Stomach (tissue), 9 donors: ENCODE measurements around the gene DMXL1. TPM values are rescaled to one million over a fixed set of nuclear protein-coding genes. Genes with fewer than 3 reads are reported as not detected.

Experiments used
- DNase-seq, 2 donors: peaks; one replicate each; pipeline versions ENCODE4 v3.0.0 to v3.0.0-alpha.2; 2013 to 2019
- H3K27ac ChIP-seq, 5 donors: fragments of 200-600 bp in 4 of 5; sonication (generic) in 4 of 5; one replicate each; pipeline ENCODE4 v1.5.1; 2013 to 2019; ENCODE audit warnings: mild to moderate bottlenecking in 1 of 5, moderate library complexity in 1 of 5
- H3K27me3 ChIP-seq, 3 donors: fragments of 200-600 bp; sonication (generic); one replicate each; pipeline ENCODE4 v1.5.1; 2017 to 2019; ENCODE audit warnings: mixed run types in 1 of 3
- H3K36me3 ChIP-seq, 4 donors: fragments of 200-600 bp; sonication (generic); 1 replicate in 3 of 4; 2 replicates in 1 of 4; pipeline ENCODE4 v1.5.1; 2016 to 2019
- H3K4me1 ChIP-seq, 4 donors: fragments of 200-600 bp; sonication (generic); one replicate each; pipeline ENCODE4 v1.5.1; 2016 to 2019
- H3K4me3 ChIP-seq, 4 donors: fragments of 200-600 bp; sonication (generic) in 3 of 4; one replicate each; pipeline ENCODE4 v1.5.1; 2016 to 2019; ENCODE audit warnings: mild to moderate bottlenecking in 1 of 4
- H3K9me3 ChIP-seq, 4 donors: fragments of 200-600 bp; sonication (generic); one replicate each; pipeline ENCODE4 v1.5.1; 2016 to 2019
- CTCF ChIP-seq, 7 experiments: fragments of 450-650 bp in 4 of 7; fragments of 200-600 bp in 3 of 7; sonication (generic) in 3 of 7; IDR thresholded peaks; one replicate each; pipeline ENCODE4 v1.5.1; 2016 to 2019; ENCODE audit warnings: antibody characterized with exemption in 7 of 7, control low read depth in 2 of 7, mild to moderate bottlenecking in 1 of 7
- EP300 ChIP-seq: sonication (generic); formaldehyde crosslinking; IDR thresholded peaks from one replicate; pipeline ENCODE4 v1.6.1; 2017; ENCODE audit warnings: antibody characterized with exemption
- POLR2A ChIP-seq, 4 donors: fragments of 450-650 bp; IDR thresholded peaks; one replicate each; pipeline ENCODE4 v1.6.1; 2016; ENCODE audit warnings: antibody characterized with exemption in 4 of 4, control low read depth in 2 of 4, mild to moderate bottlenecking in 1 of 4, moderate library complexity in 1 of 4
- POLR2AphosphoS5 ChIP-seq, 3 donors: sonication (generic); formaldehyde crosslinking; IDR thresholded peaks; one replicate each; pipeline ENCODE4 v1.6.1; 2016; ENCODE audit warnings: antibody characterized with exemption in 3 of 3
- WGBS, 5 donors: extraction: QIAGEN DNeasy Blood & Tissue Kit in 3 of 5; methylation state at CpG; one replicate each; pipeline versions ENCODE4 v1.1.5 to v1.1.7; 2013 to 2018; 5-methylcytosine and 5-hydroxymethylcytosine counted together
- intact Hi-C: fragments of 100-400 bp; cut with DNase I; formaldehyde crosslinking; loops from one replicate; pipeline ENCODE4 v1.15.1; 2023; ENCODE audit warnings: low total_unique reads
- polyA plus RNA-seq, 3 donors: library from polyadenylated mRNA; stranded (reverse); fragments of 200-250 nt; gene quantifications; one replicate each; pipeline ENCODE4 v1.2.3, GENCODE V29; 2013
- total RNA-seq, 5 donors: library from RNA; depleted of rRNA; stranded (reverse); fragments of >200 nt; gene quantifications; one replicate each; pipeline versions ENCODE4 v1.1.0 to v1.2.3, GENCODE V29; 2014 to 2016
- donor health status: healthy with polysubstance abuse.
- donor health status: Bipolar disorder and iron deficiency.
- donor health status: healthy.

DMXL1 gene
- total and polyA plus RNA-seq, 8 donors = 6.0 to 164 (median 86.0) TPM

DNA sequence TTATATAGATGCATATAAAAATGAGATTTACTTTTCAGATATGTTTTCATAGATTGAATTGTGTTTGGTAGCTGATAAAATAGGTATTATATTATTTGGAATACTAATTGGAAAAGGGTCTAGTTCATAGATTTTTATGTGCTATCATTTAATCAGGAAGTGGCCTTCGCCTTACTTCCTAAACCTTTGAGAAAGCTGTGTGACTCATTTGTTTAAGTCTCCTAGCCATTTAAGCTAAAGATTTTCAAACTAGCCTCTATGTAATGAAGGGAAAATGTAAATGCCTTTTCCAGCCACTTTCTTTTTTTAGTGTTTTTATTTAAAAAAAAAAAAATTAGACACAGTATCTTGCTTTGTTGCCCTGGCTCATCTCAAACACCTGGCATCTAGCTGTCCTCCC is 97.5 kb downstream of the DMXL1 start:
- Histone ChIP-seq H3K27ac (no peak overlapping the region), H3K27me3 (no peaks in the 10 kb centered on the region), H3K4me3 (no peak overlapping the region), H3K4me1 (peaks cover 0 to 16% (median 4%) of the 10 kb centered on the region in 4 donors), H3K9me3 (no peaks in the 10 kb centered on the region), H3K36me3 (peaks cover 6 to 28% (median 24%) of the 10 kb centered on the region in 4 donors)
- TF ChIP-seq CTCF (IDR thresholded peaks at IDR 0.05) = no peak
- TF ChIP-seq POLR2AphosphoS5 (IDR thresholded peaks at IDR 0.05) = no peak
- TF ChIP-seq EP300 = no peak
- no peak for TF ChIP-seq POLR2A (IDR thresholded peaks at IDR 0.05)
- WGBS, 5 donors = 80 to 93% (median 86%) methylated on average over 1 of the region's 1 CpG
- no peak for DNase-seq
- intact Hi-C loops = no loop called here

- Histone ChIP-seq H3K27me3 (no peaks in the 10 kb centered on the region), H3K36me3 (peaks cover 0 to 17% (median 5%) of the 10 kb centered on the region in 4 donors), H3K27ac (no peak overlapping the region), H3K4me1 (peaks cover 0 to 16% (median 4%) of the 10 kb centered on the region in 4 donors), H3K4me3 (no peak overlapping the region), H3K9me3 (no peaks in the 10 kb centered on the region)
- no peak for DNase-seq
- intact Hi-C loops = no loop called here
- TF ChIP-seq POLR2AphosphoS5 (IDR thresholded peaks at IDR 0.05) = peak in 1 of 3 donors; percentile 22
- no peak for TF ChIP-seq POLR2A (IDR thresholded peaks at IDR 0.05)
Measured at GRCh38 chr5:119171686-119172085, 100.8 kb downstream of the DMXL1 start.

- 80 to 94% (median 93%) methylated on average over 2 of the region's 2 CpGs for WGBS, 5 donors
Measured at GRCh38 chr5:119174578-119175163, 103.8 kb downstream of the DMXL1 start.

DNA sequence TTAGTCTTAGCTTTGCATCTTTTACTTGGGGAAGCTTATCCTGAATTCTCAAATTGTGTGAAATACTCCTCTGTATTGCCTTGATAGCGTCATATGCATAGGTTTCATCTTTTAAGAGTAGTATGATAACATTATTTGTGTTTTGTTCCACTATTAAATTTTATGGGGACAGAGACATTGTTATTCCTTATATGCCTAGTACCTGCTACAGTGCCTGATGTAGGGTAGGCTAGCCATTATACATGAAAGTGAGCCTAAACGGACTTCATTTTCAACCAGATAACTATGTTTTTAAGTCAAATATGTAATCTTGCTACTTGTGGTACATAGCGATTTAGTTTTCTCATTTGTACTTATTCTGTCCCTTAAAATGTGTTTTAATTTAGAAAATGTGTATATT is 105.9 kb downstream of the DMXL1 start:
- peaks cover 0 to 32% (median 18%) of the 10 kb centered on the region in 4 donors for H3K36me3 ChIP-seq
- WGBS, 5 donors = 94 to 99% (median 97%) methylated on average over 3 of the region's 3 CpGs
- intact Hi-C loops = no loop called here
- no peaks in the 10 kb centered on the region for H3K9me3 ChIP-seq
- no peak for DNase-seq
- H3K4me3 ChIP-seq = no peak overlapping the region
- no peaks in the 10 kb centered on the region for H3K27me3 ChIP-seq
- no peak for TF ChIP-seq CTCF (IDR thresholded peaks at IDR 0.05)
- no peak for TF ChIP-seq POLR2AphosphoS5 (IDR thresholded peaks at IDR 0.05)
- no peak for TF ChIP-seq EP300
- no peak for TF ChIP-seq POLR2A (IDR thresholded peaks at IDR 0.05)
- peaks cover 0 to 3% (median under 1%) of the 10 kb centered on the region in 4 donors for H3K4me1 ChIP-seq
- H3K27ac ChIP-seq = no peak overlapping the region

More at GRCh38 chr5:119174578-119175163, 103.8 kb downstream of the DMXL1 start:
- Histone ChIP-seq H3K27ac (no peak overlapping the region), H3K4me3 (no peak overlapping the region), H3K36me3 (peaks cover 0 to 32% (median 19%) of the 10 kb centered on the region in 4 donors), H3K9me3 (no peaks in the 10 kb centered on the region), H3K4me1 (peaks cover 0 to 8% (median 1%) of the 10 kb centered on the region in 4 donors), H3K27me3 (no peaks in the 10 kb centered on the region)
- no peak for DNase-seq
- intact Hi-C loops = no loop called here
- no peak for TF ChIP-seq POLR2AphosphoS5 (IDR thresholded peaks at IDR 0.05)
- TF ChIP-seq EP300 = no peak
- TF ChIP-seq POLR2A (IDR thresholded peaks at IDR 0.05) = no peak
- TF ChIP-seq CTCF (IDR thresholded peaks at IDR 0.05) = no peak

- Histone ChIP-seq H3K4me1 (no peaks in the 10 kb centered on the region), H3K9me3 (no peaks in the 10 kb centered on the region), H3K4me3 (no peak overlapping the region), H3K27me3 (no peaks in the 10 kb centered on the region), H3K36me3 (peaks cover 0 to 32% (median 18%) of the 10 kb centered on the region in 4 donors), H3K27ac (no peak overlapping the region)
- intact Hi-C loops = no loop called here
- TF ChIP-seq POLR2A (IDR thresholded peaks at IDR 0.05) (no peak), POLR2AphosphoS5 (IDR thresholded peaks at IDR 0.05) (no peak), EP300 (no peak), CTCF (IDR thresholded peaks at IDR 0.05) (no peak)
- no peak for DNase-seq
- 92 to 96% (median 94%) methylated on average over 3 of the region's 3 CpGs for WGBS, 5 donors
Measured at GRCh38 chr5:119177226-119177625, 106.3 kb downstream of the DMXL1 start.
